HG03095 (cell line): ENCODE data around the gene FEZ2.

Experiments
- ATAC-seq: cut with Tn5 transposase; IDR thresholded peaks from one replicate; pipeline ENCODE4 v1.9.1; 2021; ENCODE audit warnings: moderate library complexity; ENCODE audit not compliant: unreplicated experiment

The FEZ2 gene

GRCh38 chr2:36587556-36587955, 10.4 kb downstream of the FEZ2 start:
- no peak for ATAC-seq

GRCh38 chr2:36587101-36587500, 10.9 kb downstream of the FEZ2 start:
- no peak for ATAC-seq

- no peak for ATAC-seq
Observed at GRCh38 chr2:36586672-36587071, 11.3 kb downstream of the FEZ2 start.

GRCh38 chr2:36584148-36584794, 13.7 kb downstream of the FEZ2 start:
- no peak for ATAC-seq

- ATAC-seq = no peak
Observed at GRCh38 chr2:36582951-36583350, 15.0 kb downstream of the FEZ2 start.

GRCh38 chr2:36582538-36582937, 15.4 kb downstream of the FEZ2 start:
- ATAC-seq = no peak

- no peak for ATAC-seq
Observed at GRCh38 chr2:36579297-36579664, 18.7 kb downstream of the FEZ2 start.

GRCh38 chr2:36578343-36579296, 19.3 kb downstream of the FEZ2 start:
- no peak for ATAC-seq

GRCh38 chr2:36577884-36578283, 20.1 kb downstream of the FEZ2 start:
- no peak for ATAC-seq

- ATAC-seq = no peak
Observed at GRCh38 chr2:36574560-36574959, 23.4 kb downstream of the FEZ2 start.

- no peak for ATAC-seq
Observed at GRCh38 chr2:36573165-36573564, 24.8 kb downstream of the FEZ2 start.

- ATAC-seq = no peak
Observed at GRCh38 chr2:36572719-36573059, 25.3 kb downstream of the FEZ2 start.

- ATAC-seq = no peak
Observed at GRCh38 chr2:36572054-36572718, 25.8 kb downstream of the FEZ2 start.

- ATAC-seq = no peak
Observed at GRCh38 chr2:36570416-36570815, 27.6 kb downstream of the FEZ2 start.

GRCh38 chr2:36569267-36569856, 28.6 kb downstream of the FEZ2 start:
- no peak for ATAC-seq

GRCh38 chr2:36568516-36569246, 29.3 kb downstream of the FEZ2 start:
- ATAC-seq = no peak

GRCh38 chr2:36567711-36568408, 30.1 kb downstream of the FEZ2 start:
- no peak for ATAC-seq

GRCh38 chr2:36566887-36567286, 31.1 kb downstream of the FEZ2 start:
- no peak for ATAC-seq

- ATAC-seq = no peak
Observed at GRCh38 chr2:36565712-36566111, 32.3 kb downstream of the FEZ2 start.

- no peak for ATAC-seq
Observed at GRCh38 chr2:36564377-36564930, 33.5 kb downstream of the FEZ2 start.
